ENCODE data around the gene OVOL3. TPM values are rescaled to one million over a fixed set of nuclear protein-coding genes. Genes with fewer than 3 reads are reported as not detected.

Gene OVOL3
- total RNA-seq, 3 donors from 2014 or later: not detected

- Histone ChIP-seq H3K27ac (peak overlapping the region in 1 of 2 donors; percentile 38), H3K36me3 (no peaks in the 10 kb centered on the region), H3K27me3 (no peaks in the 10 kb centered on the region), H3K4me3 (no peak overlapping the region), H3K4me1 (no peaks in the 10 kb centered on the region), H3K9me3 (no peaks in the 10 kb centered on the region)
- no peak for TF ChIP-seq POLR2A (IDR thresholded peaks at IDR 0.05)
- TF ChIP-seq, protein P1, sequence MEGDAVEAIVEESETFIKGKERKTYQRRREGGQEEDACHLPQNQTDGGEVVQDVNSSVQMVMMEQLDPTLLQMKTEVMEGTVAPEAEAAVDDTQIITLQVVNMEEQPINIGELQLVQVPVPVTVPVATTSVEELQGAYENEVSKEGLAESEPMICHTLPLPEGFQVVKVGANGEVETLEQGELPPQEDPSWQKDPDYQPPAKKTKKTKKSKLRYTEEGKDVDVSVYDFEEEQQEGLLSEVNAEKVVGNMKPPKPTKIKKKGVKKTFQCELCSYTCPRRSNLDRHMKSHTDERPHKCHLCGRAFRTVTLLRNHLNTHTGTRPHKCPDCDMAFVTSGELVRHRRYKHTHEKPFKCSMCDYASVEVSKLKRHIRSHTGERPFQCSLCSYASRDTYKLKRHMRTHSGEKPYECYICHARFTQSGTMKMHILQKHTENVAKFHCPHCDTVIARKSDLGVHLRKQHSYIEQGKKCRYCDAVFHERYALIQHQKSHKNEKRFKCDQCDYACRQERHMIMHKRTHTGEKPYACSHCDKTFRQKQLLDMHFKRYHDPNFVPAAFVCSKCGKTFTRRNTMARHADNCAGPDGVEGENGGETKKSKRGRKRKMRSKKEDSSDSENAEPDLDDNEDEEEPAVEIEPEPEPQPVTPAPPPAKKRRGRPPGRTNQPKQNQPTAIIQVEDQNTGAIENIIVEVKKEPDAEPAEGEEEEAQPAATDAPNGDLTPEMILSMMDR (IDR thresholded peaks at IDR 0.05): no peak
- TF ChIP-seq POLR2AphosphoS5 (IDR thresholded peaks at IDR 0.05): no peak
- intact Hi-C loops (cut with DNase I; ENCODE audit: low total_unique reads): no loop called here
- DNase-seq (ENCODE audit: low spot score in 2 of 2): no peak
These were observed 10.5 kb upstream of the OVOL3 start for GRCh38 chr19:36100476-36100875.

GRCh38 chr19:36101550-36102327 lies 9.2 kb upstream of the OVOL3 start:
- intact Hi-C loops (cut with DNase I; ENCODE audit: low total_unique reads): no loop called here
- DNase-seq (ENCODE audit: low spot score in 2 of 2): no peak
- Histone ChIP-seq H3K36me3 (no peaks in the 10 kb centered on the region), H3K4me1 (no peaks in the 10 kb centered on the region), H3K9me3 (no peaks in the 10 kb centered on the region), H3K27ac (no peak overlapping the region), H3K27me3 (no peaks in the 10 kb centered on the region), H3K4me3 (no peak overlapping the region)
- TF ChIP-seq, protein P1 (IDR thresholded peaks at IDR 0.05): no peak
- TF ChIP-seq POLR2A (IDR thresholded peaks at IDR 0.05) (no peak), POLR2AphosphoS5 (IDR thresholded peaks at IDR 0.05) (no peak)

DNA sequence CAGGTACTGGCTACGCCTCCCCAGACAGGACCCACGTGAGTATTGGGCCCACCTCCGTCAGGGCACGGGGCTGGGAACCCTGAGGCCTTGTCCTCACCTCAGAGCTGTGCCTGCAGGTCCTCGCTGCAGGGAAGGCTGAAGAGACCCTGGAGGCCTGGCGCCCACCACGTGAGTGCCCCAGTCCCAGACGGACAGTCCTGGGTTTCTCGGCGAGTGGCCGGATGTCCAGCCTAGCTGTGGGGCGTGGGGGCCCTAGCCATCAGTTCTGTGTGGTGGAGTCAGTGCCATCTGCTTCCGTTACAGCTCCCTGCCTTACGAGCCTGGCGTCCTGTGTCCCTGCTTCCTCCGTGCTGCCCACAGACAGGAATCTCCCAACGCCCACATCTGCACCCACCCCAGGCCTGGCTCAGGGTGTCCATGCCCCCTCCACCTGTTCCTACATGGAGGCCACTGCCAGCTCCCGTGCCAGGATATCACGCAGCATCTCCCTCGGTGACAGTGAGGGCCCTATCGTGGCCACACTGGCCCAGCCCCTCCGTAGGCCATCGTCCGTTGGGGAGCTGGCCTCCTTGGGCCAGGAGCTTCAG lies 7.8 kb upstream of the OVOL3 start:
- no peak for DNase-seq (ENCODE audit: low spot score in 2 of 2)
- Histone ChIP-seq H3K9me3 (no peaks in the 10 kb centered on the region), H3K27me3 (no peaks in the 10 kb centered on the region), H3K36me3 (no peaks in the 10 kb centered on the region), H3K4me1 (no peaks in the 10 kb centered on the region), H3K4me3 (no peak overlapping the region), H3K27ac (no peak overlapping the region)
- TF ChIP-seq, protein P1 (IDR thresholded peaks at IDR 0.05): no peak
- TF ChIP-seq POLR2AphosphoS5 (IDR thresholded peaks at IDR 0.05) (no peak), POLR2A (IDR thresholded peaks at IDR 0.05) (no peak)
- intact Hi-C loops (cut with DNase I; ENCODE audit: low total_unique reads): no loop called here

DNA sequence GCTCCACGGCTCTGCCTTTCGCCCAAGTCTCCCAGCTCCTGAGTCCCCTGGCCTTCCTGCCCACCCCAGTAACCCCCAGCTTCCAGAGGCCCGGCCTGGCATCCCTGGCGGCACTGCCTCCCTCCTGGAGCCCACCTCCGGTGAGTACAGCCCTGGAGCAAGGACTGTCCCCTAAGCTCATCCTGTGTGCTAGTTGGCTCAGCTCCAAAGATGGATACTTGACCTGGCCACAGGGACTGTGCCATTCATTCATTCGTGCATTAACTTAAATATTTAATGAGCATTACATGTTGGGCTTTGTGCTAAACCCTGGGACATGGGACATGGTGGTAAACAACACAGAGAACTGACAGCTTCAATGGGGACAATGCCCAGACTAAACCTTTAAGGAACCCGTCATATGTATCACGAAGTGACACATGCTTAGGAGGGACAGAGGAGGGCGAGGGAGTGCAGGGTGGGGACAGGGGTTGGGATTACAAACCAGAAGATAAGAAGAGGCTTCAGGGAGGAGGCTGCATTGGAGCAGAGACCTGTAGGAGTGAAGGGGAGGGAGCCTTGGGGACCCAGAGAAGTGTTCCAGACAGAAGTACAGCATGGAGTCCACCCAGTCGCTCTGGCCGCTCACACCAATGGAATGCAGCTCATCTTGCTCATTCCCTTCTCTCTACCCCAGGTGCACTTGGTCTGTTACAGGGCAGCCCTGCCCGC lies 6.9 kb upstream of the OVOL3 start:
- H3K36me3 ChIP-seq: no peaks in the 10 kb centered on the region
- intact Hi-C loops (cut with DNase I; ENCODE audit: low total_unique reads): no loop called here
- TF ChIP-seq POLR2AphosphoS5 (IDR thresholded peaks at IDR 0.05): no peak
- no peaks in the 10 kb centered on the region for H3K27me3 ChIP-seq
- no peak overlapping the region for H3K4me3 ChIP-seq
- no peaks in the 10 kb centered on the region for H3K9me3 ChIP-seq
- no peak overlapping the region for H3K27ac ChIP-seq
- DNase-seq (ENCODE audit: low spot score in 2 of 2): no peak
- H3K4me1 ChIP-seq: no peaks in the 10 kb centered on the region

DNA sequence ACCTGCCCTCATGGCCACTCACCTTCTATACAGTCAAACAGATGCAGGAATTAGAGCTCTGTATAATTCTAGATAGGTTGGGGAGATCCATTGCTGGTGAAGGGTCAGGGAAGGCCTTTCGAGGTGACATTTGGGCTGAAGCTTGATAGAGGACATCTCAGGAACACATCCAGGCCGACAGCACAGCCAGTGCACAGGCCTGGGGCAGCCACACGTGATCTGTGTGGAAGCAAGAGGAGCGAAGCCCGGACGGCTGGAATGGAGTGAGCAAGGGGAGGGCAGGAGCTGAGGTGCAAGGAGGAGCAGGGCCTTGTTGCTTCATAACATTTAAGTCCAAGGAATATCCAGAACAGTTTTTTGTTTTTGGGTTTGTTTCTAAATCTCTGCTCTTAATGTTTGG lies 4.5 kb upstream of the OVOL3 start:
- Histone ChIP-seq H3K36me3 (no peaks in the 10 kb centered on the region), H3K4me1 (no peaks in the 10 kb centered on the region), H3K4me3 (no peak overlapping the region), H3K9me3 (no peaks in the 10 kb centered on the region), H3K27me3 (no peaks in the 10 kb centered on the region), H3K27ac (no peak overlapping the region)
- DNase-seq (ENCODE audit: low spot score in 2 of 2): no peak
- TF ChIP-seq POLR2A (IDR thresholded peaks at IDR 0.05): no peak
- no peak for TF ChIP-seq POLR2AphosphoS5 (IDR thresholded peaks at IDR 0.05)
- TF ChIP-seq, protein P1 (IDR thresholded peaks at IDR 0.05): no peak
- intact Hi-C loops (cut with DNase I; ENCODE audit: low total_unique reads): no loop called here

Measured in breast epithelium (tissue), 4 donors.